NCI-H1417 treated with DMSO at 0.1 percent for 48 hours (cell line): ENCODE results near the gene RER1.

Experiments used
- DNase-seq: peaks from one replicate; lab custom pipeline; 2025; lab: John Stamatoyannopoulos, UW

Gene RER1

GRCh38 chr1:2391041-2391930 is at the start of gene RER1, which contains the start of gene MORN1:
TSS of gene RER1 (plus strand) at chr1:2391841. CDS start at chr1:2395791, 3,950 bp downstream.
TSS of gene MORN1 (minus strand) at chr1:2391554. CDS start at chr1:2391533, 21 bp downstream.
- DNase-seq = peak; percentile 70

- no peak for DNase-seq
These were observed 49.1 kb upstream of the RER1 start for GRCh38 chr1:2342384-2343022.

- DNase-seq = no peak
These were observed 48.4 kb upstream of the RER1 start for GRCh38 chr1:2343023-2343935.

GRCh38 chr1:2344121-2344681 is 47.4 kb upstream of the RER1 start:
- no peak for DNase-seq

GRCh38 chr1:2344744-2345296 is 46.8 kb upstream of the RER1 start:
- DNase-seq = no peak

GRCh38 chr1:2345297-2346075 is 46.2 kb upstream of the RER1 start:
- no peak for DNase-seq

GRCh38 chr1:2346691-2347408 is 44.8 kb upstream of the RER1 start:
- DNase-seq = no peak

- DNase-seq = no peak
These were observed 44.2 kb upstream of the RER1 start for GRCh38 chr1:2347409-2347785.

GRCh38 chr1:2347896-2348295 is 43.7 kb upstream of the RER1 start:
- DNase-seq = no peak

- DNase-seq = no peak
These were observed 43.0 kb upstream of the RER1 start for GRCh38 chr1:2348346-2349325.

GRCh38 chr1:2349806-2350205 is 41.8 kb upstream of the RER1 start:
- DNase-seq = no peak

GRCh38 chr1:2350501-2350900 is 41.1 kb upstream of the RER1 start:
- no peak for DNase-seq

GRCh38 chr1:2350911-2351655 is 40.6 kb upstream of the RER1 start:
- DNase-seq = no peak

GRCh38 chr1:2351723-2352122 is 39.9 kb upstream of the RER1 start:
- no peak for DNase-seq

GRCh38 chr1:2352341-2352896 is 39.2 kb upstream of the RER1 start:
- no peak for DNase-seq

- no peak for DNase-seq
These were observed 38.6 kb upstream of the RER1 start for GRCh38 chr1:2352897-2353550.
